GM19043 (cell line): ENCODE results near the gene F8.

Source experiments
- ATAC-seq: cut with Tn5 transposase; IDR thresholded peaks from one replicate; pipeline ENCODE4 v1.9.1; 2021; ENCODE audit warnings: low read depth; ENCODE audit not compliant: unreplicated experiment

The F8 gene

DNA sequence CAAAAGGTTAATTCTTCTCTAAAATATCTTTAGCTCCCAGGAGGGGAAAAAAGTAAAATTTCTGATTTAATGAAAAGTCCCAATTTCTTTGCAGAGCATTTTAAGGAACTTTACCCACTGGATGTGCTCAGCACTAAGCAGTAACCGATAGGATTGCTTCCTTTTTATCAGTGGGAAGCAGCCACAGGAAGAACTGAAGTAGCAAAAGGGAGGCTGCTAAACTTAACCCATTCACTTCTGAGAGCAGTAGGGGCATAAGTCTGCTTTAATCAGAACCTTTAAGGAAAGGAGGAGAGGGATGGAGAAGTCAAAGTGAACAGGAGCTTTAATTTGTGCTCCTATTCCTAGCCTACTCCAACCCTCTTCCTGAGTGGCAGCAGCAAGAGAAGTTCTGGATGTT, at the start of gene F8:
F8 (minus strand) TSS at position 139 of the 400 bp plus-strand sequence. CDS start 171 bp downstream, outside the sequence.
- ATAC-seq = no peak

DNA sequence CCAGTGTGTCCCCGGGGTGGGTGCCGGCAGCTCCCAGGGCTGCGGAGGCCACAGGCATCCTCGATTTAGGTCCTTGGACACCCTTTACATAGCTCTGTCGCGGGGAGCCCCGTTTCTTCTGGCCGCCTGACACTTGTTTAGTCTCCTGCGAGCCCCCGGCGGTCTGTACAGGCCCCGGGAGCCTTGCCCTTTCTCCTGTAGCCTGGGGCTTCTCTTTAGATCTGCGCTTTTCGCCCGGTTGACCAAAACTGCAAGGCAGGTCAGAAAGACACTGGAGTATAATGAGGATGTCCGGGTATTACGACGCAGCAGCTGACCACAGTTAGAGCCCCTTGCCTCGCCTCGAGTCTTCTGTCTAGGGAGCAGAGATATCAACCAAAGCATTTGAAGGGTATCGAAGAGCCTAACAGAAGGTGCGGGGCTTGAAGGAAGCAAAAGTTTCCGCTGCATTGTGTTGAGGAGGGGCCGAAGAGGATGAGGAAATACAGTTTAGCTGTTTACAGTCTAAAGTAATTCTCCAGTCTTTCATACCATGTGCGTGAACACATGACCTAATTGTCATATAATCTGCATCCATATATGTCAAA, 49.3 kb upstream of the F8 start:
- peak; percentile 1 for ATAC-seq

DNA sequence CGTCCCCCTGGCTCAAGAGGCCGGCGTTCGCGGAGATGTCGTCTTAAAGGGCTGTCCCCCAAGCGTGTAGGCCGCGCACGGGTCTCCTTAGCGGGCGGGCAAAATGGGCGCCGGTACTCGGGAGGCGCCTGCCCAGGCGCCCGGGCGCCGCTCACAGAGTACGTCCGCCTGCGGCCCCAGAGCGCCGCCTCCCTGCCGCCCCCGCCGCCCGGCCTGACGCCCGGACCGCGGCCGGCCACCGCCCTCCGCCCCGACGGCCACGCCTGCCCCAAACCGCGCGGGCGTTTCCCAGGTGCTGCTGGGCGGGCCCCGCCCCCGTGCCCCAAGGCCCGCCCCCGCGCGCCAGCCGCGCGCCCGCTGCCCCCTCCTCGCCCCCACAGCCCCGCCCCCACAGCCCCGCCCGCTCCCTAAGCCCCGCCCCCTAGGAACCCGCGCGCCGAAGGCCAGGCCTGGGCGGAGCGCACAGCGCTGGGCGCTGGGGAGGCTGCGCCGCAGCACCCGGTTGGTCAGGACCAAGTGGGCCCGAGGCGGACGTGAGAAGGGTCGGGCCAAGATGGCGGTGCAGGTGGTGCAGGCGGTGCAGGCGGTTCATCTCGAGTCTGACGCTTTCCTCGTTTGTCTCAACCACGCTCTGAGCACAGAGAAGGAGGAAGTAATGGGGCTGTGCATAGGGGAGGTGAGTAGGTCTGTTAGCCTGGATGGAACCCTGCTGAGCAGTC, 48.6 kb upstream of the F8 start, which contains the start of the genes BRCC3, CMC4 and MTCP1:
BRCC3 (plus strand) TSS at position 534 of the 719 bp plus-strand sequence; CDS start at position 554, 20 bp downstream.
CMC4 (minus strand) TSS at position 162 of the 719 bp plus-strand sequence. CDS start 7,113 bp downstream, outside the sequence.
MTCP1 (minus strand) TSS at position 162 of the 719 bp plus-strand sequence. CDS start 5,126 bp downstream, outside the sequence.
- peak; percentile 80 for ATAC-seq

DNA sequence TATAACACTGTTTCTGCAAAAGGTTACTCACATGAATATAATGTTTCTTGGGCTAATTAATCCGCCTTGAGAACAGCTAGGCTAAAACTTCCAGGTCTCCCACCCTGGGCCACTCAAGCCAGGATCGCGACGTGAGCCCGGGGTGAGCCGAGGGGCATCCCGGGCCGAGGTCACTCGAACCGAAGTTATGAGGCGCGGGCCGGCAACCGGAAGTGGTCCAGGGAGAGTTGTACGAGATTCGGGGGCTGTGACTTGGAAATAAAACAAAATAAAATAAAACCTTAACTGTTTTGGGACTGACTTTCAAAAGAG, 48.1 kb upstream of the F8 start:
- ATAC-seq = peak; percentile 6

DNA sequence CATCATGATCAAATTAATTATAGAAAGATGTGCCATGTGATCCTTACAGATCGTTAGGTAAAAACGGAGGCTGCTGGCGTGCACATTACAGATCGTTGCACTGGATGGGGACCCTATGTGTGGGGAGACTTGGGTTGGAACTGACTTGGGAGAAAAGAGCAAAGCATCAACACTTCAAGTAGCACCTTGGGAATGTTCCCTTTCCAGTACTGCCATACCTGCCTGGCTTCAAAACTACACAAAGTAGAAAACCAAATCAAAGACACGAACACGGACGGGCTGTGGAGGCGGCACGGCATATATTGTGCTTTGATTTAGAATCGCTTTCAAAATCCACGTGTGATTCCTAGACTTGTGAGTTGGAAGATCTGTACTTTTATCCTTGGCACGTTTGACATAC, 47.5 kb upstream of the F8 start:
- no peak for ATAC-seq

DNA sequence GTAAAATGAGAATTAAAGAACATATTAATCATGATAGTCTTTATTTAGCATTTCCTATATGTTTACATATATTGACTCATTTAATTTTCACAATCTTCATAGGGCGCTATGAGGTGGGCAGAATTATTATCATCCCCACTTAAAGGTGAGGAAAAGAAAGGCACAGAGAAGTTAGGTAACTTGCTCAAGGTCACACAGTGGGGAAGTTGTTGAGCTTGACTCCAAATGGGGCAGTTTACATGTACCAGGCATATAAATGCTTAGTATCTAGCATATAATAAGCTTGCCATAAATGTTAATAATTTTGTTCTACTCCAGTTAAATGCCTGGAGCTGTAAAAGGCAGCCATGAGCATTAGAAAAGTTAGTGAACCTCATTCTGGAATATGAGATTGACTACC, 46.9 kb upstream of the F8 start:
- ATAC-seq = no peak

- ATAC-seq = no peak
Observed at GRCh38 chrX:155068165-155068564, 45.6 kb upstream of the F8 start.

DNA sequence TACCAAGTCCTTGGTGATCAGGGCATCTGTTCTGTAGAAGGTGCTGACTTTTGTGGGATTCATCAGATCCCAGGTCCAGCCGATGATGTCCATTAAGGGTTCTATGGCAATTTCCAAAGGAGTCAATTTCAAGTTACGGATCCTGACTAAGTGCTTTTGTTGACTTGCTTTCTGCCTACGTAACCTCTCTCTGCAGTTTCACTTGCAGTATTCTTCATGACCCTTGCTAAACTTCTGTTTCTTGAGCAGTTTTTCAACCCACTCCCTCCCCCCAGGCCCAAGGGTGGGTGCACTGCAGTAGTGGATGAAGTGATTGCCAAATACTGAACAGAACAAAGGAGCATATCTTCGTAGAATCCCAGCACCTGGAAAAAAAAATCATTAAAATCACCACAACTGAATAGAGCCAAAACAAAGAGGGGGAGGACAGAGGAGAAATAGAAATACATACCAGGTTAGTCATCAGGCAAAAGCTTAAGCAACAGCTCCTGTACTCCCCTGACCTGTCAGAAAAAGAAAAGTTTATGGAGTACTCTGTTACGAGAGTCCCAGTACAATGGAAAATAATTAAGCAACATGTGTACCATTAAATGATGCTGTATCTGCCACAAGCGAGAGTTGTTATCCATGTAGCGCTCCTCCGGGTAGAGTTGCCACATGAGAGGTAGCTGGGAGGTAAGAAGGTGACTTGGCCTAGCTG, 42.7 kb upstream of the F8 start:
- no peak for ATAC-seq

DNA sequence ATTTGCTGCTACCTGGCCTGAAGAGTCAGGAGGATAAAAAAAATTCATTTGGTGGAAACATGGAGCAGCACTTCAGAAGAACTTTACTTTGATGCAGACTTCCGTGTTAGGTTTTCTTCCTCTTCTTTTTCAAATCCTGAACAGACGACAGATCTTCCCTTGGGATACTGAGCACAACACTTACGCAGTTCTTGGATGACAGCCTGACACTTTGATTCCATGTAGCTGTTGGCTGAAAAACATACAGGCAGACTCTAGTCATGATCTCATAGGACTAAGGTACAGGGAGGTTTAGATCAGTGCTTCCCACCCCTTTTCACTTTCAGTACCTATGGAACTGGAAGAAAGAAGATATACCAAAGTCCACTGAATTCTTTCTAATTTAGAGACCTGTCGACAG, 39.2 kb upstream of the F8 start:
- no peak for ATAC-seq

- ATAC-seq = peak; percentile 55
Observed at GRCh38 chrX:155056877-155057792, 34.6 kb upstream of the F8 start.

DNA sequence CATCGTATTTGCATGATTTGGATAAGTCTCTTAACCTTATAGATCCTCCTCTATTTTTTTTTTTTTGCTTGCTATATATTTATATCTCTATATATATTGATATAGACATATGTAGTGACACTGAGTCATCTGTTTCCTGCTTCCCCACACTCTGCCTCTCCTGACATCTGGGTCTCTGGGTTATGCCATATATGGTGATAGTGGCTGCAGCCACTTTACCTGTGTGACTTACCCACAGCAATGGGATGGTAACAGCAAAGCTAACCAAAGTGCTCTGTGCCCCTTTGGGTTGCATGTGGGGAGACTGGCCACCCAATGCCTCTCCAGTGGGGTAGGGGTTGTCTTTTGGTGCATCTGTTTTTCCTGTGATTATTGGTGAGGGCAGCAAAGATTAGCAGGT, 33.9 kb upstream of the F8 start:
- no peak for ATAC-seq

GRCh38 chrX:155055494-155055893, 33.0 kb upstream of the F8 start:
- no peak for ATAC-seq

- ATAC-seq = no peak
Observed at GRCh38 chrX:155054255-155054654, 31.7 kb upstream of the F8 start.

DNA sequence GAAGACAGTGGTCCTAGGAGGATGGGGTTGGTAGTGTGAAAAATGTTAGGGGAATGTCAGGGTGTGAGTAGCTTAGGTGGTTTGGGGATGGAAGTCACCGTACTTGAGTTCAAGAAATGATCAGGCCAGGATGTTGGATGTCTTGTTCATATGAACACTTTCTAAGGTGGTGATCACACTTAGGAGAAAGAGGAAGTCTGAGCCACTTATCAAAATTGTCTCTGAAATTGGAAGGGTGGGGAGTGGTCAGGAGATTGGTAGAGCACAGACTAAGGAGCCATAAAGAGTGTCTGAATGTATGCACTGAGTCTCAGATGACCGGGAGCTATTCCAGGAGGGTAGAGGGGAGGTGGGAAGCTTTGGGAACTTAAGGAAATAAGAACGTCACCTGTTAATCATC, 31.1 kb upstream of the F8 start:
- no peak for ATAC-seq

- ATAC-seq = no peak
Observed at GRCh38 chrX:155052738-155053498, 30.4 kb upstream of the F8 start.

- ATAC-seq = no peak
Observed at GRCh38 chrX:155048977-155049619, 26.6 kb upstream of the F8 start.

GRCh38 chrX:155046811-155047528, 24.4 kb upstream of the F8 start:
- no peak for ATAC-seq

DNA sequence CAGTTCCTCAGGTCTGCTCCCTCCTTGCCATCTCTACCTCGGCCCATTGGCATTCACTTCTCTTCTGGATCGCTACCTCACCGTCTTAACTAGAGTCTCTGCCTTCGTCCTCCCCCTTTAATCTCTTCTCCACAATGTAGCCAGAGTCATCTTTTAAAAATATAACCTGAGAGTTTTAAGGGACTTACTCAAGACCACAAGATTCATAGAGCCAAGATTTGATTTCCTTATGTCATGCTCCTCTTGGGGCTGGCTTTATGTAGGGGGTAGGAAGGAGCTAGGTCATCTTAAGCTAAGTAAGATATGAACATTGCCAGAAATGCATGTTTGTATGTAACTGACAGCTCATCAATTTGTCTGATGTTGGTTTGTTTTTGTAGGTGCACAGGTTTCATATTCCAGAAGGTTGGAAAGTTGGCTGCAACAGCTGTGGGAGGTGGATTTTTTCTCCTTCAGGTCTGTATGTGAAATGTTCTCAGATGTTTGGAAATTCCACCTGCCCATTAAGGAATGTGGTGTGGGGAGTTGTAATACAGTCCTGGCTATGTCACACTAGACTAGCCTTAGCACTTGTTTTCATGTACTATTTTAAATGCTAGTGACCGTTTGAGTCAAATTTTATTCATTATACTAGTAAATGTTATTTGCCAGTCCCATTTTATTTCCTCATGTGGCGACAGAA, 23.7 kb upstream of the F8 start:
- ATAC-seq = no peak
